T1000 (cell line): ENCODE data around the gene C1GALT1.
"Not testable (repeated sequence)": the region's sequence is repeated elsewhere in the genome, so short reads cannot be mapped to it uniquely, and the experiment has no call there.

Source experiments
- DNase-seq: peaks from one replicate; lab custom pipeline; 2025; ENCODE audit warnings: mixed read lengths; lab: John Stamatoyannopoulos, UW

C1GALT1 gene

DNA sequence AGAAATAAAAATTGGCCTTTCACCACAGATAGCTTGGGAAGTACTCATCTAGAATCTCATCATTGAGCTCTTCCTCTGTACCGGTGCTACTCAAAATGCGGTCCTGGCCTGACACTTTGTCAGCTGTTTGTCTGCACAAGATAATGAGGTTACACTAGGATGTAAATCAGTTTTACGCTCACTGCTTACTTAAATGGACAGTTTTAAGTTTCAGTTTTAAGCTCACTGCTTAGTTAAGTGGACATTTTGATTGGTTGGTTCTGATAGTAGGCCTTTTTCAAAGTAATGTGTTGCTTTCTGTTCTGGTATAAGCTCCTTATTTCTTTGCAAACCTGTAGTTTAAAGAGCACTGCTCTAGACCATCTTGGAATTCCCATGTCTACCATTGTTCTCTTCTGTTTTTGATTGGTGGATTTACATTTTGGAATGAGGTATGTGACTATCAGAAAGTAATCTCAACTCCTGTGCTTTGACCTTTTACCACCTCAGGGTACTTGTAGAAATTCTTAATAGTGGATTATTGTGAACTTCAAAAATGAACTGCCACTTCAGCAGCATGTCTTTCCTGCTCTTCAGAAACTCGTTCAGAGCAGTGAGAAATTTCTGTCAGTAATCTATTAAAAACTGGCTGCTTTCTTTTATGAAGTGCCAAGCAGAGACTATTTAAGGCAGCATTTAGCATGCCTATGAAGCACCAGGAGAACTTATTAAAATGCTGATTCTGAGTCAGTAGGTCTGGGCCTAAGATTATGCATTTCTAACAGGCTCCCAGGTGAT is 55.0 kb downstream of the C1GALT1 start:
- no peak for DNase-seq

DNA sequence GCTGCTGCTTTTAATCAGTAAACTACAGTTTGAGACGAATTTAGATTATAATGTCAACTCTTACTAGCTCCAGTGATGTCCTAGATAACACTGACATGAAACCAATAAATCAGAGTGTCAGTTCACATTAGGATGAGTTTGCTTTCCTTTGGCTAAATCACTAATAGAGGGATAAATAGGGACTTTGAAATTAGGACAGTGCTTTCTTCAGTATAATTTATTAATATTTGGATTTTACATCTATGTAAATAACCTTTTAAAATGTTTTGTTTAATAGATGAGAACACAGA is 55.6 kb downstream of the C1GALT1 start:
- DNase-seq, result no peak

DNA sequence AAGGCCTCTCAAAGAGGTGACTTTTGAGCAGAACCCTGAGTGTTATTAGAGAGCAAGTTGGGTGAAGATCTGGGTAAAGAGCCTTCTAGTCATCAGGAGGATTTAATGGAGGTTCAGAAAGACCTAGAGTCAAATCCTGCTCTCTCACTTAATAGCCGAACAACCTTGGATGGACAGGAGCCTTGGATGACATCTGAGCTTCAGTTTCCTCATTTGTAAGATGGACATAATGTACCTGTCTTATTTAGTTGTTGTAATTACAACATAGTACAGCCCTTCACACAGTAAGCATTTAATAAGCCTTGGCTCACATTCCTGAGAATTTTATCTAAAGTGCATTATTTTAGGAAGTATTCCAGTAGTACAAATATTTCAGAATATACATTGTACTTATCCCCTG is 57.0 kb downstream of the C1GALT1 start:
- DNase-seq, result no peak

DNA sequence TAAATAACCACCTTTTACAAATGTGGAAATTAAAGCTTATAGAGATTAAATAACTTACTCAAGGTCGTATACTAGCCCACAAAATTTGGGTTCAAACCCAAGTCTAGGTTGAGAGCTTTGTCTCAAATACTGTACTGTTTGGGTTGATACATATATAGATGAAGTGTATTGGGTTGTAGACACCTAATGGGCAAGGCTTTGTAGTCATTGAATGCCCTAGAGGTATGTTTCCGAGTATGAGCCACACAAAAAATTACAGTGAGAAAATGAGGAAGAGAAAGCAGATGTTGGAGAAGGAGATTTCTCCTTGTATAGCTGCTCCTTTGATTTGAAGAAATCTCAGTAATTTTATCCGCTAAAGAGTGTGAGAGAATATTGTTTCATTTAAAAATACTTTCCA is 60.6 kb downstream of the C1GALT1 start:
- DNase-seq, result no peak

DNA sequence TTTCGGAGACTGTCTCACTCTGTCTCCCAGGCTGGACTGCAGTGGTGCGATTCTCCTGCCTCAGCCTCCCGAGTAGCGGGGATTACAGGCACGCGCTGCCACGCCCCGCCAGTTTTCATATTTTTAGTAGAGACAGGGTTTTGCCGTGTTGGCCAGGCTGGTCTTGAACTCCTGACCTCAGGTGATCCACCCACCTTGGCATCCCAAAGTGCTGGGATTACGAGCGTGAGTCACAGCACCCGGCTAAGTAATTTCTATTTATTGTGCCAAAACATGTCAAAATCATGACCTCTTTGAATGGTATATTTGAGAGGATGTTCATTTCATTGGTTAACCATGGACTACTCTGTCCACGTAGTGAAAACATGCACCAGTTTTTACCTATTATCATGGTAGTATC is 62.9 kb downstream of the C1GALT1 start:
- DNase-seq, result not testable (repeated sequence)

DNA sequence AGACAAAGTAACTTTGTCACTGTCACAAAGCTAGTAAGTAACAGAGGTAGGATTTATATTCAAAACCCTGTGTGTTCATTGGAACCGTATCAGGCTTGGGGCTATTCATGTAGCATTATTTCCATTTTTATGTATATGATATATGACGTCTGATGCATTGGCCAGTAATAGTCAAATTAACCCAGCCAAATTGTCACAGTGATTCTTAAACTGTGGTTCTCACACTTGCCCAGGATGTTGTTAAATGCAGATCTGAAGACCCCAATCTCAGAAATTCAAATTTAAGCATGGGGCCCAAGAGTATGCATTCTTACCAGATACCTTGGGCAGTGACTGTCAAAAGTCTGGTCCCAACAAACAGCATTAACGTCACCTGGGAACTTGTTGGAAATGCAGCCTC is 63.9 kb downstream of the C1GALT1 start:
- DNase-seq, result no peak

GRCh38 chr7:7247658-7248057 is 65.3 kb downstream of the C1GALT1 start:
- DNase-seq, result no peak

DNA sequence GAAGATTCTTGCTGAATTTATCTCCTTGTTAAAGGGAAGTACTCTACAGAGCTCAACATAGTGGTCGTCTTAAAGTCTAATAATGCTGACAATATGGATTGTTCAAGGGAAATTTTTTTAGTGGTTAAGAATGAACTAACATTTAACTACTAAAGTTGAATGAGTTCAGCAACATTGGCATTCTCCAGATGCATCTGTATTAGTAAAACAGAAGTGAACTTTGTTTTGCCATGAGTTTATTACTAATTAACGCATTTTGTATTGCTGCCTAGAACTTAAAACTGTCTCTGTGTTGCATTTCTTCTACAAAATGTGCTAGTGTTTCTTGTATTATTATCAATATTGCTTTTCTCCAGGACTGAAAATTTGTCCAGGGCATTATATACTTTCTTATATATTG is 67.5 kb downstream of the C1GALT1 start:
- DNase-seq, result no peak

GRCh38 chr7:7251742-7252141 is 69.4 kb downstream of the C1GALT1 start:
- DNase-seq, result no peak

DNA sequence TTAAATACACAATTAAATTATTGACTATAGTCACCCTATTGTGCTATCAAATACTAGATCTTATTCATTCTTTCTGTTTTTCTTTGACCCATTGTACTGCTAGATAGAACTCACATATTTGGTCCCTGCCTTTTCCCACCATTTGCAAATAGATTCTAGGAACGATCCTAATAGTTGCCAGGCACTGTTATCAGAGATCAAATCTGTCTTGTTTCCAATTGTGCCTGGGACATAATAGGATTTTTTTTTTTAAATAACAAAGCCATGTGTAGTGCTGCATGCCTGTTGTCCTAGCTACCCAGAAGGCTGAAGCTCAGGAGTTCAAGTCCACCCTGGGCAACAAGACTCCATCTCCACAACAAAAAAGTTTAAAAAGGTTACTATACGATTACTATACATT is 72.0 kb downstream of the C1GALT1 start:
- no peak for DNase-seq

- DNase-seq, result no peak
Measured at GRCh38 chr7:7254908-7255307, 72.6 kb downstream of the C1GALT1 start.

DNA sequence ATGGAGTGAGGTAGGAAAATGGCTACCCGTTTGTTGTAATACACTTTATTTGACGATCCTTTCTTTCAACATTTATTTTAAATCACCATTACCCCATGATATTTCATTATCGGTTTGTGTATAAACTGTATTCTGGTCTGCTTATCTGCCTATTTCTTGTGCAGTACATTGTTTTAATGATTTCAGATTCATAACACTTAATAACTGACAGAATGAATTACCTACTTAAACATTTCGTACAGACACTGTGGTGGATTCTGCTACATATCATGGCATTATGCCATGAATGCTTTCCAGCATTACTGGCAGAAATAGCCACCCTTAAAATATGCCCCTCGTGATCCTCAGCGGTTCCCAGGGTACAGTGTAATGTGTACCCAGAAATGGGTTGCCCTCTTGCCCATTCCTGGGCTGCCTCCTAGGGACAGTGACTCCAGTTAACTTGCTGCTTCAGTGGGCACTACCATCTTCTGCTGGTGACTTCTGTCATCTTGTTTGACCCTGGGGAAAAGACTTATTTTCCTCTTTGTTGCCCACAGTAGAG is 74.5 kb downstream of the C1GALT1 start:
- DNase-seq, result no peak

DNA sequence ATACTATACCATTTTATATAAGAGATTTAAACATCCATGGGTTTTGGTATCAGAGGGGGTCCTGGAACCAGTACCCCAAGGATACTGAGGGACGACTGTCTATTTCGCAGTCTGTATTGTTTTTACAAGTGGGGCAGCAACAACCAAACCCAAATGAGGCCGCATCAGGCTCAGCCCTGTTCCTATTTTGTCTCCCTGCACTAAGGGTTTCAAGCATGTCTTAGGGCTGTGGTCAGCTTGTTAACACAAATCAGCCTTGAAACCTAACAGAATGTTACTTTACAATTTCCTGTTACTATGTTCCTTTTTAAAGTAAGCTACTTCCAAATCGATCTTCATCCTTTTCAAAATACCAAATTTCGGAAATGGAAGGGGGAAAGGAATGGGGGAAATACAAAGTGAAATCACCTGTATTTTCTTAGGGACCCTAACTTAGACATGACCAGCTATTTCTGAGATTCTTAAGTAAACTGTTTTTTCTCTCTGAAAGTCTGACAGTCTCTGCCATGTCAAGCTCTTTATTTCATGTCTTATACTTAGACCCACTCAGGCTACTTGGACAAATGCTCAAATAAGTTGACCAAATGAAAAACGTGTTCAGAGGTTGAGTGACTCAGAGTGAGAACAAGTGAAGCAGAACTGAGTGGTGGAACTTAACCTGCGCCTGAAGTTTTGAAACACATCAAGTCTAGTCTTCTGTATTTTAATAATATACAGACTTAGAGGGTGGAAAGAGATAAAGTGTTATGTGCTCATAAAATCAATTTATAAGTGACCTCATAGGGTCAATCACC is 75.8 kb downstream of the C1GALT1 start:
- DNase-seq, result no peak

DNA sequence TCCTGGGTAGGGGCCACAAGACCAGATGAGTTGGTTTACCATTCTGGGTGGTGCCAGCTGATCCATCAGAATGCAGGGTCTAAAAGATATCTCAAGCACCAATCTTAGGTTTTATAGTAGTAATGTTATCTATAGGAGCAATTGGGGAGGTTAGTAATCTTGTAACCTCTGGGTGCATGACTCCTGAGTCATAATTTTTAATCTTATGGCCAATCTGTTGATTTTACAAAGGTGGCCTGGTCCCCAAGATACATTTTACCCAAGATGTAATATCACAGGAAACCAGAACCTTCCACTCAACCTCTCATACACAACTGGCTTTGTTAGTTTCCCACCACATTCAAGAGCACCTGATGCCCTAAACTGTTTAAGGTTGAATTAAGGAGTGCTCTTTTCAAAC is 79.5 kb downstream of the C1GALT1 start:
- no peak for DNase-seq

DNA sequence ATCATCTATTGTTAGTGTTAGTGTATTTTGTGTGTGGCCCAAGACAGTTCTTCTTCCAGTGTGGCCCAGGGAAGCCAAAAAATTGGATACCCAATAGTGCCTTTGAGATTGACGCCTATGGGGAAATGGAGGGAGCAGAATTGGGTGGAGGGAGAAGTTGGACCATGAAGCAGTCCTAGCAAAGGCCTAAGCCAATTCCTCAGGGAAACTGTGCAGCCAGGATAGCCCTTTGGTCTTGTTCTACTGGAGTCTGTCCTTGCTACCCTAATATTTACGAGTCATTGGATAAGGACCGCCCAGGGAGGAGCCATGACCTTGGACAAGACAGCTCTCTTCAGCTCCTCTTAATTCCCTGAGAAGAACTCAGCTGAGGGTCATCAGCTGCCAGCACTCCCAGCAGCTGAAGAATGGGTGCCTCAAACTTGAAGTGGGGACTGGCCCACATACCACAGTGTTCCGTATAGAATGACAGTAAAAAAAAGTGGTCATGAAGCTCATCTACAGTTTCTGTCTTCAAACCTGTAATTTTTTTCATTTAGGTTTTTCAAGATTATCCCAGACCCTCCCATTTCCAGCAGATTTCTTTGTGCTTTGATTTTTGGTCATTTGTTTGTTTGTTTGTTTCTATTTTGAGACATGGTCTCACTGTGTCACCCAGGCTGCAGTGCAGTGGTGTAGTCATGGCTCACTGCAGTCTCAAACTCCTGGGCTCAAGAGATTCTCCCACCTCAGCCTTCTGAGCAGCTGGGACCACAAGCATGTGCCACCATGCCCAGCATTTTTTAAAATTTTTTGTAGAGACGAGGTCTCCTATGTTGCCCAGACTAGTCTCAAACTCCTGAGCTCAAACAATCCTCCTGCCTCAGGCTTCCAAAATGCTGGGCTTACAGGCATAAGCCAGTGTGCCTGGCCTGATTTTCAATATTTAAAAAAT is 81.2 kb downstream of the C1GALT1 start:
- no peak for DNase-seq

GRCh38 chr7:7264306-7265040 is 82.1 kb downstream of the C1GALT1 start:
- DNase-seq, result no peak

DNA sequence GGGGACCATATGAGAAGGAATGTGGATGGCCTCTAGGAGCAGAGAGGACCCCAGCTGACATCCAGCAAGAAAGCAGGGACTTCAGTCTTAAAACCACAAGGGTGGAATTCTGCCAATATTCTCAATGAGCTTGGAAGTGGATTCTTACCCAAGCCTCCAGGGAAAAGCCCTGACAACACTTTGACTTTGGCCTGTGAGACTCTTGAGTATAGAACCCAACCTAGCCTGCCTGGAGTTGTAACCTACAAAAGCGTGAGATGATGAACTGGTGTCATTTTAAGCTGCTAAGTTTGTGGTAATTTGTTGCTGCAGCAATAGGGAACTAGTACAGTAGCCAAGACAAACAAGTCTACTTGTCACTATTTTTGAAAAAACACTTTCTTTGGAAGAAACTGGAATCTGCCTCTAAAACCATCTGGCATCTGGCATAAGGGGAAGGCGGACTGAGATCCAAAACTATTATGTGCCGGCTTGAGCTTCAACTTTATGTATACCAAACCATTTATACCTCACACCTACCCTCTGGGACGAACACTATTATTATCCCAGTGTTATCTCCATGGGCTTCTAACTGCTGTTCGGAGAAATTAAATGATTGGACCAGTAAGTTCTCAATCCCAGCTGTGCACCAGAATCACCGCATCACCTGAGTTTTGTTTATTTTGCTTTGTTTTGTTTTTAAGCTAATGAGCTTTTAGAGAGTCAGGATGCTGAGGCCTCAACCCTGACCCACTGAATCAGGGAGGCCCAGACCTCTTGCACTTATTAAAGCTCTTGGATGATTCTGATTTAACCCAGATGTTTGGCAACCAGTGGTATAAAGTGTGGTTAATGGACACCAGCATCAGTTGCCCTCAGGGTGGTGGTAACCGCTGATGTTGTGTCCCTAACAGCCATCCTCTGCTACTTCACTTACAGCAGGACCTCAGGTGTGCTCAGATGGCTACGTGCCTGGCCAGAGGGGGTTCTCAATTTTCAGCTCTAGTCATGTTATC is 83.0 kb downstream of the C1GALT1 start:
- DNase-seq, result no peak

DNA sequence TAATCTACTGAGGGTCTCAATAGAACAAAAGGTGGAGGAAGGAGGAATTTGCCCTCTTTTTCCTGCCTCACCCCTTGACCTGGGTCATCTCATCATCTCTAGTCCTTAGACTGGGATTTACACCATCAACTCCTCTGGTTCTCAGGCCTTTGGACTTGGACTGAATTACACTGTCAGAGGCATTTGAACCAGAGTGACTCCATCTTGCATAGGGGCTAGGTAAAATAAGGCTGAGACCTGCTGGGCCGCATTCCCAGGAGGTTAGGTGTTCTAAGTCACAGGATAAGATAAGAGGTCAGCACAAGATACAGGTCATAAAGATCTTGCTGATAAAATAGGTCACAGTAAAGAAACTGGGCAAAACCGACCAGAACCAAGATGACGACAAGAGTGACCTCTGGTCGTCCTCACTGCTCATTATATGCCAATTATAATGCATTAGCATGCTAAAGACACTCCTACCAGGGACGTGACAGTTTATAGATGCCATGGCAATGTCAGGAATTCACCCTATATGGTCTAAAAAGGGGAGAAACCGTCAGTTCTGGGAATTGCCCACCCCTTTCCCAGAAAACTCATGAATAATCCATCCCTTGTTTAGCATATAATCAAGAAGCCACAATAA is 84.0 kb downstream of the C1GALT1 start:
- no peak for DNase-seq

- DNase-seq, result no peak
Measured at GRCh38 chr7:7271094-7271874, 88.9 kb downstream of the C1GALT1 start.
